GM18867 (cell line): ENCODE data around the gene TRIO.

ENCODE experiments used
- ATAC-seq: cut with Tn5 transposase; IDR thresholded peaks from one replicate; pipeline ENCODE4 v1.9.1; 2021; ENCODE audit warnings: mild to moderate bottlenecking, moderate library complexity; ENCODE audit not compliant: unreplicated experiment

TRIO gene

GRCh38 chr5:14402424-14402823 is 259.3 kb downstream of the TRIO start:
- ATAC-seq, result no peak

GRCh38 chr5:14404780-14405179 is 261.6 kb downstream of the TRIO start:
- ATAC-seq, result no peak

- no peak for ATAC-seq
Measured at GRCh38 chr5:14405267-14405666, 262.1 kb downstream of the TRIO start.

- ATAC-seq, result no peak
Measured at GRCh38 chr5:14405706-14406553, 262.8 kb downstream of the TRIO start.

- no peak for ATAC-seq
Measured at GRCh38 chr5:14406554-14406849, 263.4 kb downstream of the TRIO start.

GRCh38 chr5:14407051-14407450 is 263.9 kb downstream of the TRIO start:
- ATAC-seq, result no peak

GRCh38 chr5:14407746-14408175 is 264.6 kb downstream of the TRIO start:
- no peak for ATAC-seq

GRCh38 chr5:14408969-14409586 is 265.9 kb downstream of the TRIO start:
- ATAC-seq, result no peak

GRCh38 chr5:14410068-14410393 is 266.9 kb downstream of the TRIO start:
- no peak for ATAC-seq

GRCh38 chr5:14410394-14411201 is 267.5 kb downstream of the TRIO start:
- no peak for ATAC-seq

- ATAC-seq, result no peak
Measured at GRCh38 chr5:14411216-14411615, 268.1 kb downstream of the TRIO start.

- ATAC-seq, result no peak
Measured at GRCh38 chr5:14413331-14413750, 270.2 kb downstream of the TRIO start.

GRCh38 chr5:14414007-14414406 is 270.9 kb downstream of the TRIO start:
- no peak for ATAC-seq

GRCh38 chr5:14414656-14415023 is 271.5 kb downstream of the TRIO start:
- ATAC-seq, result no peak

GRCh38 chr5:14415024-14415697 is 272.0 kb downstream of the TRIO start:
- ATAC-seq, result peak; percentile 88

GRCh38 chr5:14415698-14416074 is 272.5 kb downstream of the TRIO start:
- no peak for ATAC-seq

GRCh38 chr5:14416621-14417275 is 273.6 kb downstream of the TRIO start:
- ATAC-seq, result no peak

GRCh38 chr5:14417276-14417730 is 274.2 kb downstream of the TRIO start:
- ATAC-seq, result no peak

- ATAC-seq, result no peak
Measured at GRCh38 chr5:14417792-14418765, 274.9 kb downstream of the TRIO start.

GRCh38 chr5:14419686-14420085 is 276.5 kb downstream of the TRIO start:
- ATAC-seq, result no peak
